H1 (cell line): ENCODE results near the gene IQCH. TPM values are rescaled to one million over a fixed set of nuclear protein-coding genes. Genes with fewer than 3 reads are reported as not detected.

Experiments
- CEBPB ChIP-seq: IDR thresholded peaks from 2 replicates; pipeline ENCODE4 v1.6.1; 2012; ENCODE audit warnings: low read depth, low read length
- CHD1 ChIP-seq: IDR thresholded peaks from 2 replicates; pipeline ENCODE4 v1.6.1; 2012; ENCODE audit warnings: low read depth, low read length, improper control_type of control experiment
- CHD2 ChIP-seq: IDR thresholded peaks from 2 replicates; pipeline ENCODE4 v1.6.1; 2012; ENCODE audit warnings: low read length, improper control_type of control experiment
- CHD7 ChIP-seq: fragments of 300-600 bp; sonication (generic); IDR thresholded peaks from 2 replicates; pipeline ENCODE4 v1.7.1; 2012; ENCODE audit warnings: low read length, moderate library complexity, mild to moderate bottlenecking, inconsistent platforms; ENCODE audit not compliant: insufficient replicate concordance
- JUND ChIP-seq: IDR thresholded peaks from 2 replicates; pipeline ENCODE4 v1.6.1; 2011; ENCODE audit warnings: mild to moderate bottlenecking, improper control_type of control experiment, low read length
- KDM4A ChIP-seq: IDR thresholded peaks from one replicate; pipeline ENCODE4 v1.7.1; 2012; ENCODE audit warnings: low read depth, mild to moderate bottlenecking, moderate library complexity, low read length, inconsistent platforms; ENCODE audit not compliant: severe bottlenecking
- RBBP5 ChIP-seq: IDR thresholded peaks from 2 replicates; pipeline ENCODE4 v1.7.1; 2012; ENCODE audit warnings: low read depth, mild to moderate bottlenecking, inconsistent platforms, low read length, moderate library complexity, borderline replicate concordance
- TBP ChIP-seq: IDR thresholded peaks from 2 replicates; pipeline ENCODE4 v1.6.1; 2011; ENCODE audit warnings: low read depth, low read length, improper control_type of control experiment
- polyA plus RNA-seq, 7 experiments: library from polyadenylated mRNA; depleted of rRNA in 3 of 7; stranded (reverse) in 5 of 7; unstranded in 2 of 7; fragments of >200 nt in 5 of 7; fragments of 200-250 nt in 2 of 7; gene quantifications; 1 replicate in 5 of 7; 2 replicates in 1 of 7; 4 replicates in 1 of 7; pipeline versions ENCODE4 v1.2.1 to v1.2.3, GENCODE V29; 2011 to 2013; ENCODE audit warnings: missing spikeins in 2 of 7, mixed read lengths in 2 of 7
- total RNA-seq: library from RNA; stranded (reverse); fragmentation: NEBNext Ultra II Directional; extraction: Animal tissue kit (Norgen Biotek cat#: 25700); gene quantifications from 2 replicates; pipeline ENCODE4 v1.2.1, GENCODE V29; 2021

IQCH gene
- total and polyA plus RNA-seq, 2 of the 8 experiments (the other 6 are each of a cell fraction or from before 2014, with no cell fraction given) = 0.60 to 1.9 TPM

- TF ChIP-seq CHD7 = no peak
- TF ChIP-seq TBP = no peak
- TF ChIP-seq RBBP5 = no peak; the same call in 1 of the 2 replicates
- no peak for TF ChIP-seq JUND
- TF ChIP-seq KDM4A = no peak
- TF ChIP-seq CEBPB = no peak
- no peak for TF ChIP-seq CHD1
- TF ChIP-seq CHD2 = no peak
These were observed 265.9 kb downstream of the IQCH start (continued) for GRCh38 chr15:67520321-67521028.
